Fibroblast of villous mesenchyme (primary cell): Measurements from ENCODE around the gene TIAM1. TPM values are rescaled to one million over a fixed set of nuclear protein-coding genes. Genes with fewer than 3 reads are reported as not detected.

ENCODE experiments used
- DNase-seq: peaks from one replicate; pipeline ENCODE4 v3.0.0-alpha.2; 2010; ENCODE audit warnings: low read depth
- H3K4me3 ChIP-seq: 2 replicates; pipeline ENCODE4 v1.5.1; 2011; ENCODE audit warnings: low read depth, mild to moderate bottlenecking, low read length
- total RNA-seq: library from RNA; depleted of rRNA; stranded (reverse); fragments of >200 nt; gene quantifications from 2 replicates; pipeline ENCODE4 v1.2.3, GENCODE V29; 2012
- TF ChIP-seq, protein P1 (sequence below): IDR thresholded peaks from 2 replicates; pipeline ENCODE4 v1.5.1; 2012; ENCODE audit warnings: low read depth, mild to moderate bottlenecking, low read length; ENCODE audit not compliant: insufficient read depth

Gene TIAM1, protein sequence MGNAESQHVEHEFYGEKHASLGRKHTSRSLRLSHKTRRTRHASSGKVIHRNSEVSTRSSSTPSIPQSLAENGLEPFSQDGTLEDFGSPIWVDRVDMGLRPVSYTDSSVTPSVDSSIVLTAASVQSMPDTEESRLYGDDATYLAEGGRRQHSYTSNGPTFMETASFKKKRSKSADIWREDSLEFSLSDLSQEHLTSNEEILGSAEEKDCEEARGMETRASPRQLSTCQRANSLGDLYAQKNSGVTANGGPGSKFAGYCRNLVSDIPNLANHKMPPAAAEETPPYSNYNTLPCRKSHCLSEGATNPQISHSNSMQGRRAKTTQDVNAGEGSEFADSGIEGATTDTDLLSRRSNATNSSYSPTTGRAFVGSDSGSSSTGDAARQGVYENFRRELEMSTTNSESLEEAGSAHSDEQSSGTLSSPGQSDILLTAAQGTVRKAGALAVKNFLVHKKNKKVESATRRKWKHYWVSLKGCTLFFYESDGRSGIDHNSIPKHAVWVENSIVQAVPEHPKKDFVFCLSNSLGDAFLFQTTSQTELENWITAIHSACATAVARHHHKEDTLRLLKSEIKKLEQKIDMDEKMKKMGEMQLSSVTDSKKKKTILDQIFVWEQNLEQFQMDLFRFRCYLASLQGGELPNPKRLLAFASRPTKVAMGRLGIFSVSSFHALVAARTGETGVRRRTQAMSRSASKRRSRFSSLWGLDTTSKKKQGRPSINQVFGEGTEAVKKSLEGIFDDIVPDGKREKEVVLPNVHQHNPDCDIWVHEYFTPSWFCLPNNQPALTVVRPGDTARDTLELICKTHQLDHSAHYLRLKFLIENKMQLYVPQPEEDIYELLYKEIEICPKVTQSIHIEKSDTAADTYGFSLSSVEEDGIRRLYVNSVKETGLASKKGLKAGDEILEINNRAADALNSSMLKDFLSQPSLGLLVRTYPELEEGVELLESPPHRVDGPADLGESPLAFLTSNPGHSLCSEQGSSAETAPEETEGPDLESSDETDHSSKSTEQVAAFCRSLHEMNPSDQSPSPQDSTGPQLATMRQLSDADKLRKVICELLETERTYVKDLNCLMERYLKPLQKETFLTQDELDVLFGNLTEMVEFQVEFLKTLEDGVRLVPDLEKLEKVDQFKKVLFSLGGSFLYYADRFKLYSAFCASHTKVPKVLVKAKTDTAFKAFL (N-terminal part only)
- 0.32 and 0.43 TPM in 2 replicates for total RNA-seq

DNA sequence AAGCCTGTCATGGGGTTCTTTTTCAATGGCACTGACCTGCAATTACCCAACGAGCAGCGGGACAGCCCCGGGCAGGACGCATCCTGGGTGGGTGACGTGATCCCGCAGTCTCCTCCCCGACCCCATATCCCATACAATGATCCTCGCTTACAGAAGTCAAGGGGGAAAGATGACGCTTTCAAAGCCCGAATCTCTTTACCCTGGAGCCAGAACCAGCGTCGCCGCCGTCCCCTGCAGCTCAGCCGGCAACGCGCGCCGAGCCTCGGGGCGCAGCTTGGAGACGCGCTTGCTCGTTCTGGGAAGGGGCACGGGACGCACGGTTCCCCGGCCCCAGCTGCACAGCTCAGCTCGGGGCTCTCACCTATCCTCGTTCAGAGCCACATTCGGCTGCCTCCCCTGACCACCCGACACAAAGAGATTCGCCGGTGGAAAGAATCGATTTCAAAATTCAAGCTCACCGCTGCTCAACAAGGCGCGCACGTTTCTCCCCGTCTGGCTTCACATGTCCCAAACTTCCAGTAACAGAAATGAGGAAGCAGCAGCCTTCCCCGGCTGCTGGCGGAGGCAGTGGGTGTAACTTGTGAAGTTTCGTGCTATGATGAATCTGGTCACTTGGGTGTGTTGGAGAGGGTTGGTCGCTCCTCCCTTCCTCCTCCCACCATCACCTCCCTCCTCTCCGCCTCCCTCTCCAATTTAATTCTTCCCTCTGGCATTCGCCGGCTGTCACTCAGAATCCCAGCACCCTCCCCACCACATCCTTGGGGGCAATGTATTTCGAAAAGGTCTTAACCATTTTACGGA lies at the start of gene TIAM1:
Gene TIAM1 (minus strand): TSS at position 582 of the 801 bp plus-strand sequence. CDS start 77,289 bp downstream, outside the sequence.
- TF ChIP-seq, protein P1, sequence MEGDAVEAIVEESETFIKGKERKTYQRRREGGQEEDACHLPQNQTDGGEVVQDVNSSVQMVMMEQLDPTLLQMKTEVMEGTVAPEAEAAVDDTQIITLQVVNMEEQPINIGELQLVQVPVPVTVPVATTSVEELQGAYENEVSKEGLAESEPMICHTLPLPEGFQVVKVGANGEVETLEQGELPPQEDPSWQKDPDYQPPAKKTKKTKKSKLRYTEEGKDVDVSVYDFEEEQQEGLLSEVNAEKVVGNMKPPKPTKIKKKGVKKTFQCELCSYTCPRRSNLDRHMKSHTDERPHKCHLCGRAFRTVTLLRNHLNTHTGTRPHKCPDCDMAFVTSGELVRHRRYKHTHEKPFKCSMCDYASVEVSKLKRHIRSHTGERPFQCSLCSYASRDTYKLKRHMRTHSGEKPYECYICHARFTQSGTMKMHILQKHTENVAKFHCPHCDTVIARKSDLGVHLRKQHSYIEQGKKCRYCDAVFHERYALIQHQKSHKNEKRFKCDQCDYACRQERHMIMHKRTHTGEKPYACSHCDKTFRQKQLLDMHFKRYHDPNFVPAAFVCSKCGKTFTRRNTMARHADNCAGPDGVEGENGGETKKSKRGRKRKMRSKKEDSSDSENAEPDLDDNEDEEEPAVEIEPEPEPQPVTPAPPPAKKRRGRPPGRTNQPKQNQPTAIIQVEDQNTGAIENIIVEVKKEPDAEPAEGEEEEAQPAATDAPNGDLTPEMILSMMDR: no peak
- peak within 1 kb of the TSS; percentile 52 for H3K4me3 ChIP-seq
- peak; percentile 51 for DNase-seq

DNA sequence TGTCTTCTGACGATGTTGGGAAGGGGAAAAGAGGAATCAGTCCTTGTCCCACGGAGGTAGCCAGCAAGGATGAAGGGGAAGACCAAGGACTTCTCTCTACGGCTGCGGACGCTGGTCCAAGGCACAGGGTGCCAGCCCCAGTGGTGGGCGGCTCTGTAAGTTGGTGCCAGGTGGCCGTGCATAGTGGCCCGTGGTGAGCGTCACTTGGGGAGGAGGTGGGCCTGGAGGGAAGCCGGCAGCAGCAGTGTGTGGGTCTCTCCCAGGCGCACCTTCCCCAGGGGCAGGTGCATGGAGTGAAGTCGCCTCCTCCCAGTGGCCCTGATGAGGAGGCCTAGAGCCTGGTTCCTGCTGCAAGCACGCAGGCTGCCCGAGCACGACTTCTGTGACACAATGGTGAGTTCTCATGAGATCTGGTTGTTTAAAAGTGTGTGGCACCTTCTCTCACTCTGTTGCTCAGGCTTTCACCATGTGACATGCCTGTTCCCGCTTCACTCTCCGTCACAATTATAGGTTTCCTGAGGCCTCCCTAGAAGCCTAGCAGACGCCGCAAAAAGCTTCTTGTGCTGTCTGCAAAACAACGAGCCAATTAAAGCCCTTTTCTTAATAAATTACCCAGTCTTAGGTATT lies 43.6 kb upstream of the TIAM1 start:
- H3K4me3 ChIP-seq: no peak overlapping the region
- TF ChIP-seq, protein P1: no peak
- no peak for DNase-seq

DNA sequence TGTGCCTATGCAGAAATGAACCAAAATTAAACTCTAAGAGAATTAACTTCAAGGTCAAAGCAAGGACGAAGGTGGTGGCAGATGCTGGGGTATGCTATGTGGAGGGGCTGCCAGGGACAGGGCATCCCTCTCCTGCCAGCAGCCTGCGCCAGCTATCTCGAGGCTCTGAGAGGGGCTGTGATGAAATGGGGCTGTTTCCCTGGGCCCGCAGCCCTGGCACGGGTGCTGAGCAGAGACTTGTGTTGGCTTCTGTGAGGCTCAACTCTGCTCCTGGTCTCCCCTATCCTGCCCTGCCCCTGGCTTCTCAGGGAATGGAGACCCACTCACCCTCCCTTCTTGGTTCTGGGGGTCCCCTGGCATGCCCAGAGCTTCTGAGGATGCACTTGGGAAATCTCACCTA lies 41.9 kb upstream of the TIAM1 start:
- TF ChIP-seq, protein P1: no peak
- DNase-seq: no peak
- H3K4me3 ChIP-seq: no peak overlapping the region

DNA sequence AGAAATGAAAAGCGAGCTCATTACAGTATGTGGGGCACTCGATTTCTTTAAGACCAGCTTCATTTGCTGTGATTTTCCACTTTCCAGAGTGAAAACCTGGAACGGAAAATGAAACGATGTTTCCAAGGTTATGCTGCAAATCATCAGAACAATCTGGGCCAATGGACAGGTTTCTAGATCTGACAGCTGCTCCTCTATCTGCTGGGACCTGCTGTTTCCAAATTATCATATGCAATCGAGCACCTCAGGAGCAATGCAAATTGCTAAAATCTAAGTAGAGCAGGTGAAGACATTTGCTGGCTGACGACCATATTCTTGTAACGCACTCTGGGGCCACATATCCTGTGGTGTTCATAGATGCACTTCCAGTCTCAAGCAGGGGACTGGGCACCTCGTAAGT lies 39.7 kb upstream of the TIAM1 start:
- no peak overlapping the region for H3K4me3 ChIP-seq
- TF ChIP-seq, protein P1: no peak
- DNase-seq: no peak

DNA sequence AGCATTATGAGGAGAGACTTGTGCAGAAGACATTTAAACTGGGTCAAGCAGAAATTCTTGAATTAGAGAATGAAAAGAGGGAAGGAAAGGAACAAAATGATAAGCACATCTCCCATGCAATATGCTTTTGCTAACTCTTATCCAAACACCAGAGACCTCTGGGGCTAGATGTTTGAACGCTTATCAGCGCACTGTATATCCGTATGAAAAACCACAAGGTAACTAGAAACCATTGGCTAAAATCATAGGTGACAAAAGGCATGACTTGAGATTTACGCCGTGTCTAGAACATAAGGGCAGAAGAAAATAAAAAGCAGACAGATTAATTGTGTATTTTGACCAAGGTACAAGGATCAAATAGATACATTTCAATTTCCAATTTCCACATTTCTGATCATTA lies 38.0 kb upstream of the TIAM1 start:
- DNase-seq: no peak
- no peak overlapping the region for H3K4me3 ChIP-seq
- TF ChIP-seq, protein P1: no peak

DNA sequence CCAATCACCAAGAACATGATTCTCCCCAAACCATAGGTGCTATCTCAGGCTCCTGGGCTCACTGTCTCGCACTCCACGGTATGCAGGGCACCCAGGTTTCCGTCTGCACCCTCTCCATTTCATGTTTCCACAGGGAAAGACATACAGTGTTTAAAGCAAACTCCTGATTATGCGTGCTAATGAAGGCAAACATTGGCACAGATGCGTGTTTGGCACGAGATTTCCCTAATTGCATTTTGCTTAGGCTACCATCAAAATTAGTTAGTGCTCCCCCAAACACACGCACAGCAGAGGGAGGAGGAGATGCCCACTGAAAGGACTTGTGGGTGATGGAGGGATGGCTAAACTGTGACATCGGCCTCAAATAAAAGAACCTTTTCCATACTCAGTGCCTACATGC lies 32.2 kb upstream of the TIAM1 start:
- TF ChIP-seq, protein P1: no peak
- H3K4me3 ChIP-seq: no peak overlapping the region
- no peak for DNase-seq
